GM12875 (cell line): Measurements from ENCODE around the gene TRIM8.

Experiments used
- H3K4me3 ChIP-seq: one replicate; pipeline ENCODE4 v1.5.1; 2011; ENCODE audit warnings: low read depth, low read length, control low read depth
- CTCF ChIP-seq: IDR thresholded peaks from 2 replicates; pipeline ENCODE4 v1.5.1; 2011; ENCODE audit warnings: low read depth, mild to moderate bottlenecking, control low read depth, inconsistent platforms, low read length, moderate library complexity, borderline replicate concordance; ENCODE audit not compliant: insufficient read depth

The TRIM8 gene

GRCh38 chr10:102627736-102628293, 16.5 kb upstream of the TRIM8 start:
- no peak overlapping the region for H3K4me3 ChIP-seq
- no peak for TF ChIP-seq CTCF

GRCh38 chr10:102628451-102628911, 15.8 kb upstream of the TRIM8 start:
- TF ChIP-seq CTCF: no peak
- H3K4me3 ChIP-seq: no peak overlapping the region

- no peak for TF ChIP-seq CTCF
- H3K4me3 ChIP-seq: no peak overlapping the region
These were observed 14.3 kb upstream of the TRIM8 start for GRCh38 chr10:102629661-102630614.

- TF ChIP-seq CTCF: no peak
- H3K4me3 ChIP-seq: no peak overlapping the region
These were observed 13.6 kb upstream of the TRIM8 start for GRCh38 chr10:102630663-102631062.

GRCh38 chr10:102631525-102632393, 12.5 kb upstream of the TRIM8 start:
- no peak for TF ChIP-seq CTCF
- no peak overlapping the region for H3K4me3 ChIP-seq

GRCh38 chr10:102632394-102633111, 11.7 kb upstream of the TRIM8 start:
- H3K4me3 ChIP-seq: no peak overlapping the region
- TF ChIP-seq CTCF: no peak
